NCI-H2227 treated with DMSO at 0.1 percent for 48 hours (cell line): ENCODE data around the gene ELAPOR1.
"Not testable (repeated sequence)": the region's sequence is repeated elsewhere in the genome, so short reads cannot be mapped to it uniquely, and the experiment has no call there.

Experiments
- DNase-seq: peaks from one replicate; lab custom pipeline; 2025; lab: John Stamatoyannopoulos, UW

ELAPOR1 gene

GRCh38 chr1:109135940-109136339 lies 22.0 kb downstream of the ELAPOR1 start:
- no peak for DNase-seq

GRCh38 chr1:109136766-109137165 lies 22.9 kb downstream of the ELAPOR1 start:
- no peak for DNase-seq

GRCh38 chr1:109137958-109138357 lies 24.0 kb downstream of the ELAPOR1 start:
- no peak for DNase-seq

GRCh38 chr1:109138358-109138757 lies 24.4 kb downstream of the ELAPOR1 start:
- DNase-seq, result no peak

- no peak for DNase-seq
These were observed 26.5 kb downstream of the ELAPOR1 start for GRCh38 chr1:109140392-109140791.

GRCh38 chr1:109142260-109142659 lies 28.3 kb downstream of the ELAPOR1 start:
- no peak for DNase-seq

- DNase-seq, result not testable (repeated sequence)
These were observed 28.8 kb downstream of the ELAPOR1 start for GRCh38 chr1:109142725-109143124.

- DNase-seq, result no peak
These were observed 35.2 kb downstream of the ELAPOR1 start for GRCh38 chr1:109148987-109149561.

GRCh38 chr1:109149874-109150601 lies 36.1 kb downstream of the ELAPOR1 start:
- no peak for DNase-seq

GRCh38 chr1:109151146-109151990 lies 37.5 kb downstream of the ELAPOR1 start:
- DNase-seq, result no peak

GRCh38 chr1:109152196-109152595 lies 38.3 kb downstream of the ELAPOR1 start:
- DNase-seq, result no peak

GRCh38 chr1:109156916-109157385 lies 43.0 kb downstream of the ELAPOR1 start:
- no peak for DNase-seq

GRCh38 chr1:109158433-109158832 lies 44.5 kb downstream of the ELAPOR1 start:
- no peak for DNase-seq

GRCh38 chr1:109159326-109159725 lies 45.4 kb downstream of the ELAPOR1 start:
- DNase-seq, result no peak

GRCh38 chr1:109160071-109160840 lies 46.3 kb downstream of the ELAPOR1 start:
- DNase-seq, result no peak

- no peak for DNase-seq
These were observed 48.1 kb downstream of the ELAPOR1 start for GRCh38 chr1:109161858-109162606.

GRCh38 chr1:109162626-109163025 lies 48.7 kb downstream of the ELAPOR1 start:
- DNase-seq, result no peak

- no peak for DNase-seq
These were observed 49.6 kb downstream of the ELAPOR1 start for GRCh38 chr1:109163551-109163950.
